GM12801 (cell line): ENCODE measurements around the gene OGFR.

ENCODE experiments used
- CTCF ChIP-seq: IDR thresholded peaks from one replicate; pipeline ENCODE4 v1.5.1; 2011; ENCODE audit warnings: control low read depth; ENCODE audit not compliant: insufficient read length; ENCODE audit errors: extremely low read depth

OGFR gene

GRCh38 chr20:62770916-62771315 is 33.7 kb upstream of the OGFR start:
- no peak for TF ChIP-seq CTCF

GRCh38 chr20:62771396-62772102 is 33.1 kb upstream of the OGFR start:
- TF ChIP-seq CTCF = no peak

GRCh38 chr20:62772103-62772611 is 32.5 kb upstream of the OGFR start:
- TF ChIP-seq CTCF = no peak

- no peak for TF ChIP-seq CTCF
Observed at GRCh38 chr20:62772619-62772989, 32.0 kb upstream of the OGFR start.

- TF ChIP-seq CTCF = no peak
Observed at GRCh38 chr20:62772990-62773844, 31.4 kb upstream of the OGFR start.

- no peak for TF ChIP-seq CTCF
Observed at GRCh38 chr20:62773845-62774714, 30.6 kb upstream of the OGFR start.

GRCh38 chr20:62774762-62775161 is 29.9 kb upstream of the OGFR start:
- no peak for TF ChIP-seq CTCF
